Measurements from ENCODE around the gene APOA5. TPM values are rescaled to one million over a fixed set of nuclear protein-coding genes. Genes with fewer than 3 reads are reported as not detected.

The APOA5 gene
- total RNA-seq, 1 donor from 2014 or later, result not detected

DNA sequence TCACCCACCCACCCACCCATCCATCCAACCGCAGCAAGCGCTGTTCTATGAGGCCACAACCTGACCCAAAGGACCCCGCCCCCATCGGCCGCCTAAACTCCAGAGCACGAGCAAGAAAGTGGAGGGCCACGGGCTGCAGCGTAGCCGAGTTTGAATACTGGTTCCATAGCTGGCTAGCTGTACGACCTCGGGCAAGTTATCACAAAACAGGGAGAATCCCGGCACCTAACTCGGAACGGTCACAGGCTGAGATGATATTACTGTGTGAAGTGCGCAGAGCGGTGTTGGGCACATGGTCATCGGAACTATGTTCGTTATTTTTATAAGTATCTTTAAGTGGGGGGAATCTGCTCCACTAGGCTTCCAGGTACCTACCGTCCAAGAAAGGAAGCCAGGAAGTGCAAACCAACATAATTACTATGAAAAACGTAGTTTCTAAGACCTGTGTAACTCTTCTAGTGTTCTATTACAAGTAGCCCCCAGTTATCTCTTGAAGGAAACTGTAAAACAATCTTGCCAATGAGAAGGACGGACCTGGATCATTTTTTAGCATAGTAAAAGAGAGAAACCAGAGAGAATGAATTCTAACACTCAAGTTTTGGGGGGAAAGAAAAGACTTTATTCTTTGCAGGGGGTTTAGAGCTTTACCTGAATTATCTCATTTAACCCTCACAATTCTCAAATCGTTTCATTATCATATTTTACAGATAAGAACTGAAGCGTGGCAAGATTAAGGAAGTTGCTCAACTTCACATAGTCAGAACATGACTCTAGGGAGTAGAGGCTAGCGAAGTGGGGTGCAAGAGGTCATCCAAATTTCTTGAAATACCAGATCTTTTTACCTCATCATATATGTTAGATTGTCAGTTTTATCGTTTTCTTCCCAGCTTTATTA lies 18.2 kb downstream of the APOA5 start:
- peak overlapping the region; percentile 95 for H3K4me3 Mint-ChIP-seq
- Histone ChIP-seq H3K4me1 (peaks cover 23% of the 10 kb centered on the region), H3K27ac (peak overlapping the region; percentile 91), H3K36me3 (peaks cover 4% of the 10 kb centered on the region), H3K9me3 (ENCODE audit: low read depth) (no peaks in the 10 kb centered on the region), H3K9ac (peak overlapping the region; percentile 6), H3K79me2 (ENCODE audit: low read depth) (peaks cover 36% of the 10 kb centered on the region), H3F3A (ENCODE audit: low read depth) (peaks cover 39% of the 10 kb centered on the region), H3K4me3 (peak overlapping the region; percentile 98), H3K27me3 (no peaks in the 10 kb centered on the region), H2AFZ (replicated peaks) (peak overlapping the region; percentile 99), H3K4me2 (peak overlapping the region; percentile 83), H4K20me1 (ENCODE audit: low read depth) (peaks cover 12% of the 10 kb centered on the region)
- peak overlapping the region; percentile 51 for H3K27ac Mint-ChIP-seq
- H3K9me3 Mint-ChIP-seq, result no peaks in the 10 kb centered on the region
- H3K36me3 Mint-ChIP-seq, result peaks cover 11% of the 10 kb centered on the region
- H3K27me3 Mint-ChIP-seq (ENCODE audit: insufficient read depth, low read depth), result no peaks in the 10 kb centered on the region
- H3K4me1 Mint-ChIP-seq, result peaks cover 28% of the 10 kb centered on the region
- TF ChIP-seq EZH2phosphoT487 (IDR thresholded peaks at IDR 0.05), result no peak
- TF ChIP-seq, protein P1, sequence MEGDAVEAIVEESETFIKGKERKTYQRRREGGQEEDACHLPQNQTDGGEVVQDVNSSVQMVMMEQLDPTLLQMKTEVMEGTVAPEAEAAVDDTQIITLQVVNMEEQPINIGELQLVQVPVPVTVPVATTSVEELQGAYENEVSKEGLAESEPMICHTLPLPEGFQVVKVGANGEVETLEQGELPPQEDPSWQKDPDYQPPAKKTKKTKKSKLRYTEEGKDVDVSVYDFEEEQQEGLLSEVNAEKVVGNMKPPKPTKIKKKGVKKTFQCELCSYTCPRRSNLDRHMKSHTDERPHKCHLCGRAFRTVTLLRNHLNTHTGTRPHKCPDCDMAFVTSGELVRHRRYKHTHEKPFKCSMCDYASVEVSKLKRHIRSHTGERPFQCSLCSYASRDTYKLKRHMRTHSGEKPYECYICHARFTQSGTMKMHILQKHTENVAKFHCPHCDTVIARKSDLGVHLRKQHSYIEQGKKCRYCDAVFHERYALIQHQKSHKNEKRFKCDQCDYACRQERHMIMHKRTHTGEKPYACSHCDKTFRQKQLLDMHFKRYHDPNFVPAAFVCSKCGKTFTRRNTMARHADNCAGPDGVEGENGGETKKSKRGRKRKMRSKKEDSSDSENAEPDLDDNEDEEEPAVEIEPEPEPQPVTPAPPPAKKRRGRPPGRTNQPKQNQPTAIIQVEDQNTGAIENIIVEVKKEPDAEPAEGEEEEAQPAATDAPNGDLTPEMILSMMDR (IDR thresholded peaks at IDR 0.05), result peak; percentile 1
- DNase-seq (ENCODE audit: low spot score), result no peak

DNA sequence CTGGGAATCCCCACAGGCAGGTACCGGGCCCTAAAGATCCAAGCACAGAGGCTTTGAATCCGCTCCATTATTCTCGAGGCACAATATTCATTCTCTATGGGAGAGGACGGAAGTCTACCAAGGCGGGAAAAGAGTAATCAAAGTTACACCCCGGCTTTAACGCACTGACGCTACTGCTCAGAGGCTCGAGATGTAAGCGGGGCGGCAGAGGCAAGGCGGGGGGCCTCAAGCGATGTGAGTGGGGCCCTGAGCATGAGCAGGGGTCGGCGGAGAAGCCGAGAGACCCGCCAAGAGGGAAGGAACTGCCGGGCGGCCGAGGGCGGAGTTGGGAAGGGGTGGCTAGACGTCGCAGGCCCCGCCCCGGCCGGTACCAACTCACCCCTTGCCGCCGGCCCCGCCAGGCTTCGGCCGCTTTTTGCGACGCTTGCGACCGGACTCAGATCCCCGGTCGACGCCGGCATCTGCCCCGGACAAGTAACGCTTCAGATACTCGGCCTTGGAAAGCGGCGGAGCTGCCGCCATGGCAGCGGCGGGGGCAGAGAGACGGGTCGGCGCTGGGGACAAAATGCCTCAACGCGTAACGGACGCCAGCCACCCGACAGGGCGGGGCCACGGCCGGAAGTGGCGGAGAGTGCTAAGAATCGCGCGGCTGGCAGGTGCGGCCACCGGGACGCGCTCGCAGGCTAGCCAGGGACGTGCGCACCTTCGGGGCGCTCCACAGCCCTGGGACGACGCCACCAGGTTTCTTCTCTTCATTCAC lies 19.1 kb downstream of the APOA5 start, which contains the start of gene BUD13:
TSS of gene BUD13 (minus strand) at position 545 of the 760 bp plus-strand sequence. CDS start at position 522, 23 bp downstream.
- Histone ChIP-seq H3K4me3 (peak within 1 kb of the TSS; percentile 98), H3K9ac (peak within 1 kb of the TSS; percentile 82), H2AFZ (replicated peaks) (peak within 1 kb of the TSS; percentile 99), H3K4me2 (peak within 1 kb of the TSS; percentile 83), H3K9me3 (ENCODE audit: low read depth) (no peaks in the 10 kb centered on the region), H4K20me1 (ENCODE audit: low read depth) (peaks cover 13% of the 10 kb centered on the region), H3K4me1 (peaks cover 23% of the 10 kb centered on the region), H3K27ac (peak within 1 kb of the TSS; percentile 91), H3K79me2 (ENCODE audit: low read depth) (peaks cover 45% of the 10 kb centered on the region), H3K27me3 (no peaks in the 10 kb centered on the region), H3K36me3 (peaks cover 8% of the 10 kb centered on the region), H3F3A (ENCODE audit: low read depth) (peaks cover 39% of the 10 kb centered on the region)
- TF ChIP-seq EZH2 (IDR thresholded peaks at IDR 0.05), result no peak
- TF ChIP-seq EZH2phosphoT487 (IDR thresholded peaks at IDR 0.05), result no peak
- Mint-ChIP-seq H3K4me1 (peaks cover 28% of the 10 kb centered on the region), H3K36me3 (peaks cover 8% of the 10 kb centered on the region), H3K9me3 (no peaks in the 10 kb centered on the region), H3K4me3 (peak within 1 kb of the TSS; percentile 95), H3K27ac (peak within 1 kb of the TSS; percentile 74), H3K27me3 (ENCODE audit: insufficient read depth, low read depth) (no peaks in the 10 kb centered on the region)
- peak; percentile 94 for DNase-seq (ENCODE audit: low spot score)

DNA sequence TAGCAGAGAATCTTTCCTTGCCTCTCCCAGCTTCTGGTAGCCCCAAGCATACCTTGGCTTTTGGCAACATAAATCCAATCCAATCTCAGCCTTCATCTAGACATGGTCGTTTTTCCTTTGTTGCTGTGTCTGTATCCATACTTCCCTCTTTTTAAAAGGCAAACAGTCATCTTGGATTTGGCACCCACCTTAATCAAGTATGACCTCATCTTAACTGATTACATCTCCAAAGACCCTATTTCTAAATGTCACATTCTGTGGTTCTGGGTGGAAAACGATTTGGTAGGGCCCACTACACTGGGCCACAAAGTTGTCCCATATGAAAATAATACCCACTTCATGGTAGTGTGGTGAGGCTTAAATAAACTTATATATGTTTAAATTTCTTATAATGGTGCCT lies 19.7 kb downstream of the APOA5 start:
- H3K27me3 ChIP-seq, result no peaks in the 10 kb centered on the region
- H3K36me3 Mint-ChIP-seq, result peaks cover 8% of the 10 kb centered on the region
- H3K79me2 ChIP-seq (ENCODE audit: low read depth), result peaks cover 47% of the 10 kb centered on the region
- no peak overlapping the region for H3K27ac Mint-ChIP-seq
- H3K4me2 ChIP-seq, result peak overlapping the region; percentile 83
- TF ChIP-seq EZH2 (IDR thresholded peaks at IDR 0.05), result no peak
- TF ChIP-seq EZH2phosphoT487 (IDR thresholded peaks at IDR 0.05), result no peak
- TF ChIP-seq, protein P1 (IDR thresholded peaks at IDR 0.05), result no peak
- H2AFZ ChIP-seq (replicated peaks), result no peak overlapping the region
- peaks cover 23% of the 10 kb centered on the region for H3K4me1 ChIP-seq
- H3K9ac ChIP-seq, result peak overlapping the region; percentile 82
- H3K9me3 Mint-ChIP-seq, result no peaks in the 10 kb centered on the region
- H4K20me1 ChIP-seq (ENCODE audit: low read depth), result peaks cover 15% of the 10 kb centered on the region
- DNase-seq (ENCODE audit: low spot score), result no peak
- H3K27me3 Mint-ChIP-seq (ENCODE audit: insufficient read depth, low read depth), result no peaks in the 10 kb centered on the region
- peak overlapping the region; percentile 95 for H3K4me3 Mint-ChIP-seq
- peaks cover 28% of the 10 kb centered on the region for H3K4me1 Mint-ChIP-seq
- no peaks in the 10 kb centered on the region for H3K9me3 ChIP-seq (ENCODE audit: low read depth)
- H3F3A ChIP-seq (ENCODE audit: low read depth), result peaks cover 39% of the 10 kb centered on the region
- peaks cover 8% of the 10 kb centered on the region for H3K36me3 ChIP-seq
- H3K27ac ChIP-seq, result no peak overlapping the region
- H3K4me3 ChIP-seq, result peak overlapping the region; percentile 98

All from neural progenitor cell (in vitro differentiated cells).